NK-92 (cell line): ENCODE measurements around the gene ADGRF3.
"Not testable (repeated sequence)": the region's sequence is repeated elsewhere in the genome, so short reads cannot be mapped to it uniquely, and the experiment has no call there.

Source experiments
- DNase-seq: peaks from one replicate; lab custom pipeline; 2025; ENCODE audit not compliant: unreplicated experiment; lab: John Stamatoyannopoulos, UW

ADGRF3 gene

GRCh38 chr2:26283606-26284005 lies 63.0 kb downstream of the ADGRF3 start:
- DNase-seq = no peak

- no peak for DNase-seq
Observed at GRCh38 chr2:26281226-26281625, 65.4 kb downstream of the ADGRF3 start.

- DNase-seq = no peak
Observed at GRCh38 chr2:26279886-26280285, 66.7 kb downstream of the ADGRF3 start.

- DNase-seq = no peak
Observed at GRCh38 chr2:26276484-26277227, 69.9 kb downstream of the ADGRF3 start.

GRCh38 chr2:26274058-26274613 lies 72.5 kb downstream of the ADGRF3 start:
- DNase-seq = no peak

GRCh38 chr2:26273501-26273900 lies 73.1 kb downstream of the ADGRF3 start:
- DNase-seq = no peak

GRCh38 chr2:26270373-26270772 lies 76.2 kb downstream of the ADGRF3 start:
- DNase-seq = no peak

- DNase-seq = no peak
Observed at GRCh38 chr2:26269571-26270158, 76.9 kb downstream of the ADGRF3 start.

- DNase-seq = not testable (repeated sequence)
Observed at GRCh38 chr2:26268670-26269385, 77.8 kb downstream of the ADGRF3 start.

GRCh38 chr2:26268213-26268612 lies 78.4 kb downstream of the ADGRF3 start:
- DNase-seq = no peak

- DNase-seq = not testable (repeated sequence)
Observed at GRCh38 chr2:26258836-26259235, 87.8 kb downstream of the ADGRF3 start.
